Measurements from ENCODE around the gene UGT1A9. TPM values are rescaled to one million over a fixed set of nuclear protein-coding genes. Genes with fewer than 3 reads are reported as not detected.

UGT1A9 gene
- total RNA-seq, 1 experiment from 2014 or later, result not detected

DNA sequence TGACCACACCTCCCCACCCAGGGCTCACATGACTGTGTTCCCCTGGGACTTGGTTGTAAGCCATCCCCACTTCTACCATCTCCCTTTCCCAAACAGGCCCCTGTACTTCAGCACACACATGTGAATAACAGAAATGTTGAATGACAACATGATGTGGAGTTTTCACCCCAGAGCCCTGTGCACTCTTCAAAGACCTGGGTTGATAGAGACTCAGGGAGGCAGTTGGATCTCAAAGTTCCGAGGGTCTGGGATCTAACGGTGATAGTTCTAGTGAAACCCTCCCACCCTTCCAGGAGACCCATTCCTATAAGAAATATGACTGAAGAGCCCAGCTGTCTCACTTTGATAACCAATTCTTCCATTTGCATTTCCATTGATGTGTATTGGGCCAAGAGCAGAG, 106.3 kb downstream of the UGT1A9 start, which contains the start of gene MROH2A:
Gene MROH2A, plus strand, starts transcription at position 301 of the 400 bp plus-strand sequence. CDS start 1,029 bp downstream, outside the sequence.
- no peaks in the 10 kb centered on the region for H3K4me1 Mint-ChIP-seq
- H3K23ac ChIP-seq (ENCODE audit: insufficient read length, low read depth, low read length), result no peak within 1 kb of the TSS
- H3K18ac ChIP-seq (ENCODE audit: insufficient read length, low read depth, low read length), result no peak within 1 kb of the TSS
- H3K27me3 Mint-ChIP-seq (ENCODE audit: low read depth), result peaks cover 9% of the 10 kb centered on the region; the same call in 1 of the 2 replicates
- H3K4me2 ChIP-seq (ENCODE audit: insufficient read depth, insufficient read length, low read length), result no peak within 1 kb of the TSS
- no peak within 1 kb of the TSS for H3K14ac ChIP-seq (ENCODE audit: insufficient read depth, low read length)
- H3K27ac Mint-ChIP-seq, result no peak within 1 kb of the TSS
- no peak within 1 kb of the TSS for H2AK5ac ChIP-seq (ENCODE audit: insufficient read length, low read length)
- no peak within 1 kb of the TSS for H4K91ac ChIP-seq (ENCODE audit: insufficient read length, low read depth, low read length)
- H2AFZ ChIP-seq (ENCODE audit: low read length), result no peak within 1 kb of the TSS
- H2BK120ac ChIP-seq (ENCODE audit: low read depth, low read length, poor library complexity, severe bottlenecking), result no peak within 1 kb of the TSS
- H3K4me3 Mint-ChIP-seq, result no peak within 1 kb of the TSS
- no peaks in the 10 kb centered on the region for H3K23me2 ChIP-seq (ENCODE audit: insufficient read length, low read depth, low read length, poor library complexity, severe bottlenecking)
- WGBS (ENCODE audit: extremely low coverage, insufficient read length, low lambda C conversion rate), result no CpG with 5 or more reads among the region's 2 CpGs
- no peak within 1 kb of the TSS for H4K5ac ChIP-seq (ENCODE audit: insufficient read length, low read depth, low read length)
- no peak within 1 kb of the TSS for H3K9ac ChIP-seq (ENCODE audit: extremely low read depth, insufficient read length, low read length)
- no peak within 1 kb of the TSS for H3K56ac ChIP-seq (ENCODE audit: insufficient read length, low read depth, low read length)
- no peak for DNase-seq
- H3K27me3 ChIP-seq (ENCODE audit: insufficient read depth, low read length), result no peaks in the 10 kb centered on the region
- no peak within 1 kb of the TSS for H2BK12ac ChIP-seq (ENCODE audit: insufficient read length, low read depth, low read length)
- peaks cover 4% of the 10 kb centered on the region for H3K9me3 ChIP-seq (ENCODE audit: control insufficient read depth, low read depth, low read length)
- peaks cover 14 to 21% of the 10 kb centered on the region in 2 experiments; a peak in 4 of 5 replicates for H3K9me3 Mint-ChIP-seq
- TF ChIP-seq, protein P1, sequence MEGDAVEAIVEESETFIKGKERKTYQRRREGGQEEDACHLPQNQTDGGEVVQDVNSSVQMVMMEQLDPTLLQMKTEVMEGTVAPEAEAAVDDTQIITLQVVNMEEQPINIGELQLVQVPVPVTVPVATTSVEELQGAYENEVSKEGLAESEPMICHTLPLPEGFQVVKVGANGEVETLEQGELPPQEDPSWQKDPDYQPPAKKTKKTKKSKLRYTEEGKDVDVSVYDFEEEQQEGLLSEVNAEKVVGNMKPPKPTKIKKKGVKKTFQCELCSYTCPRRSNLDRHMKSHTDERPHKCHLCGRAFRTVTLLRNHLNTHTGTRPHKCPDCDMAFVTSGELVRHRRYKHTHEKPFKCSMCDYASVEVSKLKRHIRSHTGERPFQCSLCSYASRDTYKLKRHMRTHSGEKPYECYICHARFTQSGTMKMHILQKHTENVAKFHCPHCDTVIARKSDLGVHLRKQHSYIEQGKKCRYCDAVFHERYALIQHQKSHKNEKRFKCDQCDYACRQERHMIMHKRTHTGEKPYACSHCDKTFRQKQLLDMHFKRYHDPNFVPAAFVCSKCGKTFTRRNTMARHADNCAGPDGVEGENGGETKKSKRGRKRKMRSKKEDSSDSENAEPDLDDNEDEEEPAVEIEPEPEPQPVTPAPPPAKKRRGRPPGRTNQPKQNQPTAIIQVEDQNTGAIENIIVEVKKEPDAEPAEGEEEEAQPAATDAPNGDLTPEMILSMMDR (conservative IDR thresholded peaks at IDR 0.05), result no peak
- no peak within 1 kb of the TSS for H3K4ac ChIP-seq (ENCODE audit: low read depth, low read length)
- peaks cover 1 to 4% (median 3%) of the 10 kb centered on the region in 3 experiments; a peak in 4 of 7 replicates for H3K36me3 Mint-ChIP-seq (ENCODE audit: insufficient read depth in 1 of 3, low read depth in 3 of 3)
- no peak within 1 kb of the TSS for H2BK15ac ChIP-seq (ENCODE audit: low read depth, low read length)
- no peaks in the 10 kb centered on the region for H3K79me1 ChIP-seq (ENCODE audit: insufficient read depth, low read depth, low read length, poor library complexity, severe bottlenecking)
- no peaks in the 10 kb centered on the region for H3K4me1 ChIP-seq (ENCODE audit: insufficient read depth, low read length)
- H3K27ac ChIP-seq (ENCODE audit: insufficient read length, low read depth, low read length), result no peak within 1 kb of the TSS
- H4K20me1 ChIP-seq (ENCODE audit: control insufficient read depth, insufficient read depth, insufficient read length), result no peaks in the 10 kb centered on the region
- no peak within 1 kb of the TSS for H2BK20ac ChIP-seq (ENCODE audit: low read depth, low read length, poor library complexity, severe bottlenecking)
- no peak within 1 kb of the TSS for H2BK5ac ChIP-seq (ENCODE audit: insufficient read length, low read length)
- no peaks in the 10 kb centered on the region for H3K79me2 ChIP-seq (ENCODE audit: insufficient read depth, low read length)
- H3T11ph ChIP-seq (ENCODE audit: low read length), result no peak within 1 kb of the TSS
- no peak within 1 kb of the TSS for H4K8ac ChIP-seq (replicated peaks; ENCODE audit: insufficient read length, low read depth, low read length)

Data from H9 (cell line).